ENCODE measurements around the gene TMC6.

DNA sequence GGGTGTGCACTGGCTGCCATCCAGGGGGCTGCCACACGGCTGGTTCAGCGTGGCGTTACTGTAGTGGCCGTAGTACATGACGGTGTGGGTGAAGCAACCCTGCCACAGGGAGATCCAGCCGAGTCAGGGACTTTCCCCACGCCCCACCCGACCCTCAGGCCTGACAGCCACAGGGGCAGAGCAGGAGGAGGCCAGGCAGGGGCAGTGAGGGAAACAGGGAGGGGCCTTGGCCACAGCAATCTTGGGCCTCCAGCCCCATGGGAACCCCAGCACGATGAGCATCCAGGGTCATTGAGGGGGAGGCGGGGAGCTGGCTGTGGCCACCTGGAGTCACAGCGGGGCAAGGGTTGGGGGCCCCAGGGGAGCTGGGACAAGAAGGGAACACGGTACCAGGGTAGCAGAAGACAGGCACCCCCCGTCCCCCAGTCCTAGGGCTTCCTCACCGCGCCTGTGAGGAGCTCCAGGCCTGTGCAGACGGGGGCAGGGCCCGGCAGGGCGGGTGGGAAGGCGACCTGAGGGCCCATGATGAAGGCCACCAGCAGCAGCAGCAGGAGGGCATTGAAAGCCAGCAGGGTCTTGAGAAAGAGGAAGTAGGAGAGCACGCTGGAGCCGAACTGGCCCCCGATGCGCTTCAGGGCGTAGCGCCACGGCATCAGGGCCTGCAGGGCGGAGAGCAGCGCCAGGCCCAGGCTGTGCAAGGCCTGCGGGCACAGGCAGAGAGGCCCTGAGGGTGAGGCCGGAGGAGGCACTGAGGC is 4.3 kb downstream of the TMC6 start:
- TF ChIP-seq POLR2A (IDR thresholded peaks at IDR 0.05) = no peak
- TF ChIP-seq, protein P1, sequence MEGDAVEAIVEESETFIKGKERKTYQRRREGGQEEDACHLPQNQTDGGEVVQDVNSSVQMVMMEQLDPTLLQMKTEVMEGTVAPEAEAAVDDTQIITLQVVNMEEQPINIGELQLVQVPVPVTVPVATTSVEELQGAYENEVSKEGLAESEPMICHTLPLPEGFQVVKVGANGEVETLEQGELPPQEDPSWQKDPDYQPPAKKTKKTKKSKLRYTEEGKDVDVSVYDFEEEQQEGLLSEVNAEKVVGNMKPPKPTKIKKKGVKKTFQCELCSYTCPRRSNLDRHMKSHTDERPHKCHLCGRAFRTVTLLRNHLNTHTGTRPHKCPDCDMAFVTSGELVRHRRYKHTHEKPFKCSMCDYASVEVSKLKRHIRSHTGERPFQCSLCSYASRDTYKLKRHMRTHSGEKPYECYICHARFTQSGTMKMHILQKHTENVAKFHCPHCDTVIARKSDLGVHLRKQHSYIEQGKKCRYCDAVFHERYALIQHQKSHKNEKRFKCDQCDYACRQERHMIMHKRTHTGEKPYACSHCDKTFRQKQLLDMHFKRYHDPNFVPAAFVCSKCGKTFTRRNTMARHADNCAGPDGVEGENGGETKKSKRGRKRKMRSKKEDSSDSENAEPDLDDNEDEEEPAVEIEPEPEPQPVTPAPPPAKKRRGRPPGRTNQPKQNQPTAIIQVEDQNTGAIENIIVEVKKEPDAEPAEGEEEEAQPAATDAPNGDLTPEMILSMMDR (IDR thresholded peaks at IDR 0.05) = no peak
